SK-MEL-5 (cell line): ENCODE results near the gene NXPE4. TPM values are rescaled to one million over a fixed set of nuclear protein-coding genes. Genes with fewer than 3 reads are reported as not detected.
"Not testable (repeated sequence)": the region's sequence is repeated elsewhere in the genome, so short reads cannot be mapped to it uniquely, and the experiment has no call there.

Experiments
- DNase-seq: peaks from one replicate; pipeline ENCODE4 v3.0.0-alpha.2; 2016; ENCODE audit warnings: low read depth, low spot score
- in situ Hi-C: cut with HindIII; loops from 2 replicates; pipeline ENCODE4 v1.10.0; 2016; ENCODE audit warnings: low sequenced_read_pairs, high pct_unique_total_duplicates, low pct_unique_long_range_greater_than_20kb
- polyA plus RNA-seq, 2 experiments: library from polyadenylated mRNA; depleted of rRNA; stranded (reverse); fragments of >200 nt; gene quantifications; 2 replicates each; pipeline ENCODE4 v1.2.3, GENCODE V29; 2015
- total RNA-seq: library from RNA; depleted of rRNA; stranded (reverse); fragments of >200 nt; shearing (Covaris generic); gene quantifications from 2 replicates; pipeline ENCODE4 v1.2.3, GENCODE V29; 2014; rRNA removed

NXPE4 gene
- total RNA-seq, result not detected in 2 replicates
- not detected in 2 replicates for polyA plus RNA-seq (2015; cell fraction: cytosol; rRNA removed)
- not detected in 2 replicates for polyA plus RNA-seq (2015; cell fraction: nucleus; rRNA removed)

DNA sequence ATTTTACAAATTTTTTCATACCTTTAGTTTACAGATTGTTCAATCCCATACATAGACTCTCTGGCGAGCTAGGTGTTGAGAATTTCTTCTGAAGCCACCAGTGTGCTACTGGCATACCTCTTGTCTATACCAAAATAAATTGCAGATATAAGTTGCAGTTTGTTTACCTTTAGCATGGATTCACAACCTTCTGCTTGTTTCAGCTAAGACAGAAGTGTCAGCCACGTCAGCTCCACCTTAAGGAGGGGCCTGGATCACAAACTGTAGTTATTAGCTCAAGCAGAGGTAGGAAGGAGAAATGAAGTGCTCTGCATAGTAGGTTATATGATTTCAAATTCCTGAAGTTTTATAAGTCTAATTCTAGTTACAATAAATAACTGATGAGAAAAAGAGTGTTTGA lies at the start of gene NXPE4:
Gene NXPE4 (minus strand): TSS at position 216 of the 400 bp plus-strand sequence. CDS start 1,027 bp downstream, outside the sequence.
- DNase-seq, result no peak
- in situ Hi-C loops, result no loop called here

DNA sequence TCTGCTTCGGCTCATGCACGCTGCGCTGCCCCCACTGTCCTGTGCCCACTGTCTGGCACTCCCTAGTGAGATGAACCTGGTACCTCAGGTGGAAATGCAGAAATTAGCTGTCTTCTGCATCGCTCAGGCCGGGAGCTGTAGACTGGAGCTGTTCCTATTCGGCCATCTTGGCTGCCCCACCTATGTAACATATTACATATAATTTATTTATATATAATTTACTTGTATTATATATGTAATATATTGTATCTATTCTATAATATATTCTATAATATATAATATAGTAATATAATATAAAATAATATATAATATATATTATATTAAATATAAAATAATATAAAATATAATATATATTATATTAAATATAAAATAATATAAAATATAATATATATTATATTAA lies 43.9 kb upstream of the NXPE4 start:
- DNase-seq, in situ Hi-C loops: not testable (repeated sequence)

DNA sequence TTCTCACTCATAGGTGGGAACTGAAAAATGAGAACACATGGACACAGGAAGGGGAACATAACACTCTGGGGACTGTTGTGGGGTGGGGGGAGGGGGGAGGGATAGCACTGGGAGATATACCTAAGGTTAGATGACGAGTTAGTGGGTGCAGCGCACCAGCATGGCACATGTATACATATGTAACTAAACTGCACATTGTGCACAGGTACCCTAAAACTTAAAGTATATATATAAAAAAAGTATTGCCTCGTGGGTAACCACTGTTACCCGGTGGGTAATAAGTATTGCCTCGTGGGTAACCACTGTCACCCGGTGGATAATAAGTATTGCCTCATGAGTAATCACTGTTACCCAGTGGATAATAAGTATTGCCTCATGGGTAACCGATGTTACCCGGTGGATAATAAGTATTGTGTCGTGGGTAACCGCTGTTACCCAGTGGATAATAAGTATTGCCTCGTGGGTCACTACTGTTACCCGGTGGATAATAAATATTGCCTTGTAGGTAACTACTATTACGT lies 35.9 kb upstream of the NXPE4 start:
- in situ Hi-C loops, DNase-seq: not testable (repeated sequence)

DNA sequence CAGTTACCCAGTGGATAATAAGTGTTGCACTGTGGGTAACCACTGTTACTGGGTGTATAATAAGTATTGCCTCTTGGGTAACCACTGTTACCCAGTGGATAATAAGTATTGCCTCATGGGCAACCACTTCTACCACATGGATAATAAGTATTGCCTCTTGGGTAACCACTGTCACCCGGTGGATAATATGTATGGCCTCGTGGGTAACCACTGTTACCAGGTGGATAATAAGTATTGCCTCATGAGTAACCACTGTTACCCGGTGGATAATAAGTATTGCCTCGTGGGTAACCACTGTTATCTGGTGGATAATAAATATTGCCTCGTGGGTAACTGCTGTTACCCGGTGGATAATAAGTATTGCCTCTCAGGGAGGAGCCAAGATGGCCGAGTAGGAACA lies 29.7 kb upstream of the NXPE4 start:
- DNase-seq, result no peak
- in situ Hi-C loops, result no loop called here

DNA sequence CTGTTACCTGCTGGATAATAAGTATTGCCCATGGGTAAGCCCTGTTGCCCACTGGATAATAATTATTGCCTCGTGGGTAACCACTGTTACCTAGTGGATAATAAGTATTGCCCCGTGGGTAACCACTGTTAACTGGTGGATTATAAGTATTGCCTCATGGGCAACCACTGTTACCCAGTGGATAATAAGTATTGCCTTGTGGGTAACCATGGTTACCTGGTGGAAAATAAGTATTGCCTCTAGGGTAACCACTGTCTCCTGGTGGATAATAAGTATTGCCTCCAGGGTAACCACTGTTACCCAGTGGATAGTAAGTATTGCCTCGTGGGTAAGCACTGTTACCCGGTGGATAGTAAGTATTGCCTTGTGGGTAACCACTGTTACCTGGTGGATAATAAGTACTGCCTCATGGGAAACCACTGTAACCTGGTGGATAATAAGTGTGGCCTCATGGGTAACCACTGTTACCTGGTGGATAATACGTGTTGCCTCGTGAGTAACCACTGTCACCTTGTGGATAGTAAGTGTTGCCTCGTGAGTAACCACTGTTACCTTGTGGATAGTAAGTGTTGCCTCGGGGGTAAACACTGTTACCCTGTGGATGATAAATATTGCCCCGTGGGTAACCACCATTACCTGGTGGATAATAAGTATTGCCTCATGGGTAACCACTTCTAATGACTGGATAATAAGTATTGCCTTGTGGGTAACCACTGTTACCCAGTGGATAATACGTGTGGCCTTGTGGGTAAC lies 29.0 kb upstream of the NXPE4 start:
- DNase-seq, result no peak
- in situ Hi-C loops, result no loop called here

DNA sequence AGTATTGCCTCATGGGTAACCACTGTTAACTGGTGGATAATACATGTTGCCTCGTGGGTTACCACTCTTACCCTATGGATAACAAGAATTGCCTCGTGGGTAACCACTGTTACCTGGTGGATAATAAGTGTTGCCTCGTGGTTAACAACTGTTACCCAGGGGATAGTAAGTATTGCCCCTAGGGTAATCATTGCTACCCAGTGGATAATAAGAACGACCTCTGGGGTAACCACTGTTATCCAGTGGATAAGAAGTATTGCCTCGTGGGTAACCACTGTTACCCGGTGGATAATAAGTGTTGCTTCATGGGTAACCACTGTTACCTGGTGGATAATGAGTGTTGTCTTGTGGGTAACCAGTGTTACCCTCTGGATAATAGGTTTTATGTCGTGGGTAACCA lies 28.1 kb upstream of the NXPE4 start:
- no peak for DNase-seq
- in situ Hi-C loops, result no loop called here

DNA sequence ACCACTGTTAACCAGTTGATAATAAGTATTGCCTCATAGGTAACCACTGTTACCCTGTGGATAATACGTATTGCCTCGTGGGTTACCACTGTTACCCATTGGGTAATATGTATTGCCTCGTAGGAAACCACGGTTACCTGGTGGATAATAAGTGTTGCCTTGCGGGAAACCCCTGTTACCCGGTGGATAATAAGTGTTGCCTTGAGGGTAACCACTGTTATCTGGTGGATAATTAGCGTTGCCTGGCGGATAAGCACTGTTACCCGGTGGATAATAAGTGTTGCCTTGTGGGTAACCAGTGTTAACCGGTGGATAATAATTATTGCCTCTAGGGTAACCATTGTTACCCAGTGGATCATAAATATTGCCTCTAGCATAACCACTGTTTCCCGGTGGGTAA lies 27.3 kb upstream of the NXPE4 start:
- no peak for DNase-seq
- in situ Hi-C loops, result no loop called here

DNA sequence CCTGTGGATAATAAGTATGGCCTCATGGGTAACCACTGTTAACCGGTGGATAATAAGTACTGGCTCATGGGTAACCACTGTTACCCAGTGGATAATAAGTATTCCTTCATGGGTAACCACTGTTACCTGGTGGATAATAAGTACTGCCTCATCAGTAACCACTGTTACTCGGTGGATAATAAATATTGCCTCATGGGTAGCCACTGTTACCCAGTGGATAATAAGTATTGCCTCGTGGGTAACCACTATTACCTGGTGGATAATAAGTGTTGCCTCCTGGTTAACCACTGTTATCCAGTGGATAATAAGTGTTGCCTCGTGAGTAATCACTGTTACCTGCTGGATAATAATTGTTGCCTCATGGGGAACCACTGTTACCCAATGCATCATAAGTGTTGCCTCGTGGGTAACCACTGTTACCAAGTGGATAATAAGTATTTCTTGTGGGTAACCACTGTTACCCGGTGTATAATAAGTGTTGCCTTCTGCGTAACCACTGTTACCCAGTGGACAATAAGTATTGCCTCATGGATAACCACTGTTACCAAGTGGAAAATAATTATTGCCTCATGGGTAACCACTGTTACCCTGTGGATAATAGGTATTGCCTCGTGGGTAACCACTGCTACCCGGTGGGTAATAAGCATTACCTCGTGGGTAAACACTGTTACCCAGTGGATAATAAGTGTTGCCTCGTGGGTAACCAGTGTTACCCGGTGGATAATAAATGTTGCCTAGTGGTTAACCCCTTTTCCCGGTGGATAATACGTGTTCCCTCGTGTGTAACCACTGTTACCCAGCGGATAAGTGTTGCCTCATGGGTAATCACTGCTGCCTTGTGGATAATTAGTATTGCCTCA lies 26.6 kb upstream of the NXPE4 start:
- DNase-seq, result no peak
- in situ Hi-C loops, result no loop called here

DNA sequence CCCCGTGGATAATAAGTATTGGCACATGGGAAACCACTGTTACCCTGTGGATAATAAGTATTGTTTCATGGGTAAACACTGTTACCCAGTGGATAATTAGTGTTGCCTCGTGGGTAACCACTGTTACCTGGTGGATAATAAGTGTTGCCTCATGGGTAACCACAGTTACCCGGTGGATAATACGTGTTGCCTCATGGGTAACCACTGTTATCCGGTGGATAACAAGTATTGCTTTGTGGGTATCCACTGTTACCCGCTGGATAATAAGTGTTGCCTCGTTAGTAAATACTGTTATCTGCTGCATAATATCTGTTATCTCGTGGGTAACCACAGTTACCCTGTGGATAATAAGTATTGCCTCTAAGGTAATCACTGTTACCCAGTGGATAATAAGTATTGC lies 25.5 kb upstream of the NXPE4 start:
- in situ Hi-C loops, result no loop called here
- no peak for DNase-seq

DNA sequence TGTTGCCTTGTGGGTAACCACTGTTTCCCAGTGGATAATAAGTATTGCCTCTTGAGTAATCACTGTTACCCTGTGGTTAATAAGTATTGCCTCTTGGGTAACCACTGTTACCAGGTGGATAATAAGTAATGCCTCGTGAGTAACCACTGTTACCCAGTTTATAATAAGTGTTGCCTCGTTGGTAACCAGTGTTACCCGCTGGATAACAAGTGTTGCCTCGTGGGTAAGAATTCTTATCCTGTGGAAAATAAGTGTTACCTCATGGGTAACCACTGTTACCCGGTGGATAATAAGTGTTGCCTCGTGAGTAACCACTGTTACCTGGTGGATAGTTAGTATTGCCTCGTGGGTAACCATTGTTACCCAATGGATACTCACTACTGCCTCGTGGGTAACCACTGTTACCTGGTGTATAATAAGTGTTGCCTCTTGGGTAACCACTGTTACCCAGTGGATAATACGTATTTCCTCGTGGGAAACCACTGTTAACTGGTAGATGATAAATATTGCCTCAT lies 24.1 kb upstream of the NXPE4 start:
- DNase-seq, result no peak
- in situ Hi-C loops, result no loop called here

DNA sequence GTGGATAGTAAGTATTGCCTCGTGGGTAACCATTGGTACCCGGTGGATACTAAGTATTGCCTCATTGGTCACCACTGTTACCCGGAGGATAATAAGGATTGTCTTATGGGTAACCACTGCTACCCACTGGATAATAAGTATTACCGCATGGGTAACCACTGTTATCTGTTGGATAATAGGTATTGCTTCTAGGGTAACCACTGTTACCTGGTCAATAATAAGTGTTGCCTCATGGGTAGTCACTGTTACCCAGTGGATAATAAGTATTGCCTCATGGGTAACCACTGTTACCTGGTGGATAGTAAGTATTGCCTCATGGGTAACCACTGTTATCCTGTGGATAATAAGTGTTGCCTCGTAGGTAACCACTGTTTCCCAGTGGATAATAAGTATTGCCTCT lies 22.6 kb upstream of the NXPE4 start:
- in situ Hi-C loops, result no loop called here
- no peak for DNase-seq

DNA sequence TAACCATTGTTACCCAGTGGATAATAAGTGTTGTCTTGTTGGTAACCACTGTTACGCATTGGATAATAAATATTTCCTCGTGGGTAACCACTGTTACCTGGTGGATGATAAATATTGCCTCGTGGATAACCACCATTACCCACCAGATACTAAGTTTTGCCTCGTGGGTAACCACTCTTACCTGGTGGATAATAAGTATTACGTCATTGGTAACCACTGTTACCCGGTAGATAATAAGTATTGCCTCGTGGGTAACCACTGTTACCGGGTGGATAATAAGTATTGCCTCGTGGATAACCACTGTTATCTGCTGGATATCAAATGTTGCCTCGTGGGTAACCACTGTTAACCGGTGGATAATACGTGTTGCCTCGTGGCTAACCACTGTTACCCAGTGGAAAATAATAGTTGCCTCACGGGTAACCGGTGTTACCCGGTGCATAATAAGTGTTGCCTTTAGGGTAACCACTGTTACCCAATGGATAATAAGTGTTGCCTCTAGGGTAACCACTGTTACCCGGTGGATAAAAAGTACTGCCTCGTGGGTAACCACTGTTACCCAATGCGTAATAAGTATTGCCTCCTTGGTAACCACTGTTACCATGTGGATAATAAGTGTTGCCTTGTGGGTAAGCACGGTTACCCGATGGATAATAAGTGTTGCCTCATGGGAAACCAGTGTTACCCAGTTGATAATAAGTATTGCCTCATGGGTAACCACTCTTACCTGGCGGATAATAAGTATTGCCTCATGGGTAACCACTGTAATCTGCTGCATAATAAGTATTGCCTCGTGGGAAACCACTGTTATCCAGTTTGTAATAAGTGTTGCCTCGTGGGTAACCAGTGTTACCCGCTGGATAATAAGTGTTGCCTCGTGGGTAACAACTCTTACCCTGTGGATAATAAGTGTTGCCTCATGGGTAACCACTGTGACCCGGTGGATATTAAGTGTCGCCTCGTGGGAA lies 21.9 kb upstream of the NXPE4 start:
- DNase-seq, result no peak
- in situ Hi-C loops, result no loop called here

DNA sequence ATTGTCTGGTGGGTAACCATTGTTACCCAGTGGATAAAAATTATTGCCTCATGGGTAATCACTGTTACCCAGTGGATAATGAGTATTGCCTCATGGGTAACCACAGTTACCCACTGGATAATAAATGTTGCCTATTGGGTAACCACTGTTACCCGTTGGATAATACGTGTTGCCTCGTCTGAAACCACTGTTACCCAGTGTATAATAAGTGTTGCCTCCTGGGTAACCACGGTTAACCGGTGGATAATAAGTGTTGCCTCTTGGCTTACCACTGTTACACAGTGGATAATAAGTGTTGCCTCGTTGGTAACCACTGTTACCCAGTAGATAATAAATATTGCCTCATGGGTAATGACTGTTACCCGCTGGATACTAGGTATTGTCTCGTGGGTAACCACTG lies 20.9 kb upstream of the NXPE4 start:
- DNase-seq, result no peak
- in situ Hi-C loops, result no loop called here

DNA sequence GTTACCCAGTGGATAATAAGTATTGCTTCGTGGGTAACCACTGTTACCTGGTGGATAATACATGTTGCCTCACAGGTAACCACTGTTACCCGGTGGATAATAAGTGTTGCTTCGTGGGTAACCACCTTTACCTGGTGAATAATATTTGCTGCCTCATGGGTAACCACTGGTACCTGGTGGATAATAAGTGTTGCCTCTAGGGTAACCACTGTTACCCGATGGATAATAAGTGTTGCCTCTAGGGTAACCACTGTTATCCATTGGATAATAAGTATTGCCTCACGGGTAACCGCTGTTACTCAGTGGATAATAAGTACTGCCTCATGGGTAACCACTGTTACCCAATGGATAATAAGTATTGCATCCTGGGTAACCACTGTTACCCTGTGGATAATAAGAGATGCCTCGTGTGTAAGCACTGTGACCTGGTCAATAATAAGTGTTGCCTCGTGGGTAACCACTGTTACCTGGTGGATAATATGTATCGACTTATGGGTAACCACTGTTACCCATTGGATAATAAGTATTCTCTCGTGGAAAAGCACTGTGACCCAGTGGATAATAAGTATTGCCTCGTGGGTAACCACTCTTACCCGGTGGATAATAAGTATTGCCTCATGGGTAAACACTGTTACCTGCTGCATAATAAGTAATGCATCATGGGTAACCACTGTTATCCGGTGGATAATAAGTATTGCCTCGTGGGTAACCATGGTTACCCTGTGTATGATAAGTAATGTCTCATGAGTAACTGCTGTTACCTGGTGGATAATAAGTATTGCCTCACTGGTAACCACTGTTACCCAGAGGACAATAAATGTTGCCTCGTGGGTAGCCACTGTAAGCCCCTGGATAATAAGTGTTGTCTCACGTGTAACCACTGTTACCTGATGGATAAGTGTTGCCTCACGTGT lies 20.1 kb upstream of the NXPE4 start:
- no peak for DNase-seq
- in situ Hi-C loops, result no loop called here

DNA sequence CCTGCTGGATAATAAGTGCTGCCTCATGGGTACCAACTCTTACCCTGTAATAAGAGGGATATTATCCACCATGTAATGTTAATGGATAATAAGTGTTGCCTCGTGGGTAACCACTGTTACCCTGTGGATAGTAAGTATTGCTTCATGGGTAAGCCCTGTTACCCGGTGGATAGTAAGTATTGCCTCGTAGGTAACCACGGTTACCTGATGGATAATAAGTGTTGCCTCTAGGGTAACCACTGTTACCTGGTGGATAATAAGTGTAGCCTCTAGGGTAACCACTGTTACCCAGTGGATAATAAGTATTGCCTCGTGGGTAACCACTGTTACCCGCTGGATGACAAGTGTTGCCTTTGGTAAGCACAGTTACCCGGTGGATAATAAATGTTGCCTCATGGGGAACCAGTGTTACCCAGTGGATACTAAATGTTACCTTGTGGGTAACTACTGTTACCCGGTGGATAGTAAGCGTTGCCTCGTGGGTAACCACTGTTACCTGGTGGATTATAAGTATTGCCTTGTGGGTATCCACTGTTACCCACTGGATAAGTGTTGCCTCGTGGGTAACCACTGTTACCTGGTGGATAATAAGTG lies 18.6 kb upstream of the NXPE4 start:
- in situ Hi-C loops, result no loop called here
- no peak for DNase-seq

DNA sequence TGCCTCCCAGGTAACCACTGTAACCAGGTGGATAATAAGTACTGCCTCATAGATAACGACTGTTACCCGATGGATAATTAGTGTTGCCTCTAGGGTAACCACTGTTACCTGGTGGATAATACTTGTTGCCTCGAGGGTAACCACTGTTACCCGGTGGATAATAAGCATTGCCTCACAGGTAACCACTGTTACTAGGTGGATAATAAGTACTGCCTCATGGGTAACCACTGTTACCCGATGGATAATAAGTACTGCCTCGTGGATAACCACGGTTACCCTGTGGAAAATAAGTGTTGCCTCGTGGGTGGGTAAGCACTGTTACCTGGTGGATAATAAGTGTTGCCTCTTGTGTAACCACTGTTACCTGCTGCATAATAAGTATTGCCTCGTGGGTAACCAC lies 17.5 kb upstream of the NXPE4 start:
- DNase-seq, in situ Hi-C loops: not testable (repeated sequence)
